Upper lobe of right lung (tissue), 1 donor: ENCODE data around the gene FADS6. TPM values are rescaled to one million over a fixed set of nuclear protein-coding genes. Genes with fewer than 3 reads are reported as not detected.
A peak's percentile ranks its signal among the peaks of the same experiment; 100 is the strongest.

ENCODE experiments used
- ATAC-seq: fragments of 200-7000 bp; cut with Tn5 transposase; one replicate; pipeline ENCODE4 v1.9.1; 2020; ENCODE audit warnings: mild to moderate bottlenecking, moderate library complexity
- DNase-seq: peaks from one replicate; pipeline ENCODE4 v3.0.0-alpha.2; 2020
- H3K27ac ChIP-seq: fragments of 200-600 bp; one replicate; pipeline ENCODE4 v1.8.0; 2022
- H3K27me3 ChIP-seq: fragments of 200-600 bp; one replicate; pipeline ENCODE4 v1.8.0; 2022; ENCODE audit warnings: mild to moderate bottlenecking
- H3K36me3 ChIP-seq: fragments of 200-600 bp; one replicate; pipeline ENCODE4 v1.8.0; 2022
- H3K4me1 ChIP-seq: fragments of 200-600 bp; one replicate; pipeline ENCODE4 v1.8.0; 2022
- H3K4me3 ChIP-seq: fragments of 200-600 bp; one replicate; pipeline ENCODE4 v1.8.0; 2022; ENCODE audit warnings: mild to moderate bottlenecking
- H3K9me3 ChIP-seq: fragments of 200-600 bp; one replicate; pipeline ENCODE4 v1.8.0; 2022
- intact Hi-C: fragments of 100-400 bp; cut with DNase I; formaldehyde crosslinking; loops from one replicate; pipeline ENCODE4 v1.11.0; 2022
- long read RNA-seq: library from polyadenylated mRNA; unstranded; transcript quantifications from one replicate; pipeline ENCODE4 v2.0.0, GENCODE V29; 2021
- total RNA-seq: library from RNA; stranded (reverse); fragmentation: NEBNext Ultra II Directional; extraction: Animal tissue kit (Norgen Biotek cat#: 25700); gene quantifications from one replicate; pipeline ENCODE4 v1.2.1, GENCODE V29; 2021
- TF ChIP-seq, protein P1 (sequence below): fragments of 200-600 bp; IDR thresholded peaks from one replicate; pipeline ENCODE4 v1.8.0; 2022; ENCODE audit warnings: antibody characterized with exemption
- donor health status: DM: no; HTN: yes; CAD: no; lungs with severe emphysema.

Gene FADS6, protein sequence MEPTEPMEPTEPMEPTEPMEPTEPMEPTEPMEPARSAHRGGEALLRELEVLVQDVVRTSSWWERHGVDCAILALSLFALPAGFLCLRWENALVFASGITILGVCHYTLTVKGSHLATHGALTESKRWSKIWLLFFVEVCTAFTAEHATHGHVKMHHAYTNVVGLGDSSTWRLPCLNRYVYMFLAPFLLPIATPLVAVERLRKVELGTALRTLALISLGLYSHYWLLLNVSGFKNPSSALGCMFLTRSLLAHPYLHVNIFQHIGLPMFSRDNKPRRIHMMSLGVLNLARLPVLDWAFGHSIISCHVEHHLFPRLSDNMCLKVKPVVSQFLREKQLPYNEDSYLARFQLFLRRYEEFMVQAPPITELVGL
- total RNA-seq = not detected
- long read RNA-seq = 0 reads

DNA sequence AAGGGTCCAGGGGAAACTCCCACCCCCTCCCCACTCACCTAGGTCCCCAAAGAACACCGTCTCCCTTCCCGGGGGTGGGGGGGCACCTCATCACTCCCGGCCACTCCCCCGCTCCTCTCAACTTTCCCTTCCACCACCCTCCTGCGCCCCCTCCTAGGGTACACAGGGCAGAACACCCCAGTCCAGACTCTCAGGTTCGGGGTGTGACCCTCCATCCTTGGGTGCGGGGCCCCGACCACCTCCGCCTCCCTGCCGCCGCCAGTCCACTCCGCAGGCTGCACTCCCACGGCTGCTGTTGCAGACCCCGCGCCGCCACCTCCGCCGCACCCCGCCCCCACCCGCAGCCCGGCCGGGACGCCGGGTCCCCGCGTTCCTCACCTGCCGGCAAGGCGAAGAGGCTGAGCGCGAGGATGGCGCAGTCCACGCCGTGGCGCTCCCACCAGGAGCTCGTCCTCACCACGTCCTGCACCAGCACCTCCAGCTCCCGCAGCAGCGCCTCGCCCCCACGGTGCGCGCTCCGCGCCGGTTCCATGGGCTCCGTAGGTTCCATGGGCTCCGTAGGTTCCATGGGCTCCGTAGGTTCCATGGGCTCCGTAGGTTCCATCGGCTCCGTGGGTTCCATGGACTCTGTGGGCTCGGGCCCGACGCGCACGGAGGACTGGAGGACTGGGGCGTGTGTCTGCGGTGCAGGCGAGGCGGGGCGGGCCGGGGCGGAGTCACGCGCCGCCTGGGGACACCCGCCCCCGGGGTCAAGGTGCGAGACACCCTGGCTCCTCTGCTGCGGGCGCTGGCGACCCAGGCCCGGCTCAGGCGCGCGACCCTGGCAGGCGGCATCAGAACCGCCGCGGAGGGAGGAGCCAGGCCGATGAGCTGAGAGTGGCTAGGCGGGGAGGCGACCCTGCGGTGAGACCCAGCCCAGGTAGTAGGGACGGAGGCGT, at the start of gene FADS6:
FADS6 (minus strand) TSS at position 660 of the 938 bp plus-strand sequence; CDS start at position 622, 38 bp downstream.
- DNase-seq (no peak), ATAC-seq (peak; percentile 40)
- TF ChIP-seq, protein P1, sequence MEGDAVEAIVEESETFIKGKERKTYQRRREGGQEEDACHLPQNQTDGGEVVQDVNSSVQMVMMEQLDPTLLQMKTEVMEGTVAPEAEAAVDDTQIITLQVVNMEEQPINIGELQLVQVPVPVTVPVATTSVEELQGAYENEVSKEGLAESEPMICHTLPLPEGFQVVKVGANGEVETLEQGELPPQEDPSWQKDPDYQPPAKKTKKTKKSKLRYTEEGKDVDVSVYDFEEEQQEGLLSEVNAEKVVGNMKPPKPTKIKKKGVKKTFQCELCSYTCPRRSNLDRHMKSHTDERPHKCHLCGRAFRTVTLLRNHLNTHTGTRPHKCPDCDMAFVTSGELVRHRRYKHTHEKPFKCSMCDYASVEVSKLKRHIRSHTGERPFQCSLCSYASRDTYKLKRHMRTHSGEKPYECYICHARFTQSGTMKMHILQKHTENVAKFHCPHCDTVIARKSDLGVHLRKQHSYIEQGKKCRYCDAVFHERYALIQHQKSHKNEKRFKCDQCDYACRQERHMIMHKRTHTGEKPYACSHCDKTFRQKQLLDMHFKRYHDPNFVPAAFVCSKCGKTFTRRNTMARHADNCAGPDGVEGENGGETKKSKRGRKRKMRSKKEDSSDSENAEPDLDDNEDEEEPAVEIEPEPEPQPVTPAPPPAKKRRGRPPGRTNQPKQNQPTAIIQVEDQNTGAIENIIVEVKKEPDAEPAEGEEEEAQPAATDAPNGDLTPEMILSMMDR = no peak
- Histone ChIP-seq H3K9me3 (no peaks in the 10 kb centered on the region), H3K27me3 (peaks cover 68% of the 10 kb centered on the region), H3K27ac (no peak within 1 kb of the TSS), H3K36me3 (no peaks in the 10 kb centered on the region), H3K4me3 (no peak within 1 kb of the TSS), H3K4me1 (no peaks in the 10 kb centered on the region)
- intact Hi-C loops = no loop called here

DNA sequence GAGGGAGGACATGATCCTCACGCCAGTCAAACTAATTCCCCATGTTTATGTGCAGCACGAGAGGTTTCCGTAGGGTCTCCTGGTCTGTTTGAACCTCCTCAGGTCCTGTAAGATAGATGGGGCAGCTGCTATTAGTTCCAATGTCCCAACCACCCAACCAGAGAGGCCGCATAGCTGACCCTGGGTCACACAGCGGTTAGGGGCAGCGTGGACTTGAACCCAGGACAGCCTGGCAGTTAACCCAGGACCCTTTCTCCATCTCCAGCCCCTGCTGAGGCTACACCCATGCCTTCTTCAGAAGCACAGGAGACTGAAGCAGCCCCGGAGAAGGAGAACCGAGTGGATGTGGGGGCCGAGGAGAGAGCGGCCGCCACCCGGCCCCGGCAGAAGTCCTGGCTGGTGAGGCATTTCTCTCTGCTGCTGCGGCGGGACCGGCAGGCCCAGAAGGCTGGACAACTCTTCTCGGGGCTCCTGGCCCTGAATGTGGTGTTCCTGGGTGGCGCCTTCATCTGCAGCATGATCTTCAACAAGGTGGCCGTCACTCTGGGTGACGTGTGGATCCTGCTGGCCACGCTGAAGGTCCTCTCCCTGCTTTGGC, 47.8 kb upstream of the FADS6 start:
- no peaks in the 10 kb centered on the region for H3K9me3 ChIP-seq
- H3K27ac ChIP-seq = no peak overlapping the region
- TF ChIP-seq, protein P1 = no peak
- DNase-seq (no peak), ATAC-seq (no peak)
- H3K4me3 ChIP-seq = no peak overlapping the region
- H3K27me3 ChIP-seq = peaks cover 62% of the 10 kb centered on the region
- H3K4me1 ChIP-seq = no peaks in the 10 kb centered on the region
- no peaks in the 10 kb centered on the region for H3K36me3 ChIP-seq
- intact Hi-C loops = no loop called here

- no peak for ATAC-seq
- intact Hi-C loops = no loop called here
- no peak overlapping the region for H3K4me3 ChIP-seq
- TF ChIP-seq, protein P1 = no peak
- no peaks in the 10 kb centered on the region for H3K9me3 ChIP-seq
- no peak overlapping the region for H3K27ac ChIP-seq
- H3K27me3 ChIP-seq = peaks cover 68% of the 10 kb centered on the region
- no peak for DNase-seq
- no peaks in the 10 kb centered on the region for H3K36me3 ChIP-seq
- H3K4me1 ChIP-seq = no peaks in the 10 kb centered on the region
Observed at GRCh38 chr17:74939534-74939933, 46.1 kb upstream of the FADS6 start.

- DNase-seq (no peak), ATAC-seq (no peak)
- TF ChIP-seq, protein P1 = no peak
- Histone ChIP-seq H3K27me3 (peaks cover 75% of the 10 kb centered on the region), H3K36me3 (no peaks in the 10 kb centered on the region), H3K4me1 (no peaks in the 10 kb centered on the region), H3K9me3 (no peaks in the 10 kb centered on the region), H3K27ac (no peak overlapping the region), H3K4me3 (no peak overlapping the region)
- intact Hi-C loops = no loop called here
Observed at GRCh38 chr17:74938194-74938950, 44.9 kb upstream of the FADS6 start.
